NB4 (cell line): ENCODE data around the gene SLC39A2.

Source experiments
- POLR2A ChIP-seq: IDR thresholded peaks from 2 replicates; pipeline ENCODE4 v1.6.1; 2011; ENCODE audit warnings: mild to moderate bottlenecking; ENCODE audit not compliant: insufficient read length; ENCODE audit errors: extremely low read depth
- TF ChIP-seq, protein P1 (sequence below): IDR thresholded peaks from one replicate; pipeline ENCODE4 v1.5.1; 2012; ENCODE audit warnings: low read depth, low read length

GRCh38 chr14:21029917-21030316, 30.8 kb downstream of the SLC39A2 start, which contains the start of gene TPPP2:
- no peak for TF ChIP-seq POLR2A
- TF ChIP-seq, protein P1, sequence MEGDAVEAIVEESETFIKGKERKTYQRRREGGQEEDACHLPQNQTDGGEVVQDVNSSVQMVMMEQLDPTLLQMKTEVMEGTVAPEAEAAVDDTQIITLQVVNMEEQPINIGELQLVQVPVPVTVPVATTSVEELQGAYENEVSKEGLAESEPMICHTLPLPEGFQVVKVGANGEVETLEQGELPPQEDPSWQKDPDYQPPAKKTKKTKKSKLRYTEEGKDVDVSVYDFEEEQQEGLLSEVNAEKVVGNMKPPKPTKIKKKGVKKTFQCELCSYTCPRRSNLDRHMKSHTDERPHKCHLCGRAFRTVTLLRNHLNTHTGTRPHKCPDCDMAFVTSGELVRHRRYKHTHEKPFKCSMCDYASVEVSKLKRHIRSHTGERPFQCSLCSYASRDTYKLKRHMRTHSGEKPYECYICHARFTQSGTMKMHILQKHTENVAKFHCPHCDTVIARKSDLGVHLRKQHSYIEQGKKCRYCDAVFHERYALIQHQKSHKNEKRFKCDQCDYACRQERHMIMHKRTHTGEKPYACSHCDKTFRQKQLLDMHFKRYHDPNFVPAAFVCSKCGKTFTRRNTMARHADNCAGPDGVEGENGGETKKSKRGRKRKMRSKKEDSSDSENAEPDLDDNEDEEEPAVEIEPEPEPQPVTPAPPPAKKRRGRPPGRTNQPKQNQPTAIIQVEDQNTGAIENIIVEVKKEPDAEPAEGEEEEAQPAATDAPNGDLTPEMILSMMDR, result no peak
